ENCODE results near the gene ZKSCAN2. TPM values are rescaled to one million over a fixed set of nuclear protein-coding genes. Genes with fewer than 3 reads are reported as not detected.

The ZKSCAN2 gene
- total RNA-seq, 1 donor from 2014 or later, result 25.5 TPM

DNA sequence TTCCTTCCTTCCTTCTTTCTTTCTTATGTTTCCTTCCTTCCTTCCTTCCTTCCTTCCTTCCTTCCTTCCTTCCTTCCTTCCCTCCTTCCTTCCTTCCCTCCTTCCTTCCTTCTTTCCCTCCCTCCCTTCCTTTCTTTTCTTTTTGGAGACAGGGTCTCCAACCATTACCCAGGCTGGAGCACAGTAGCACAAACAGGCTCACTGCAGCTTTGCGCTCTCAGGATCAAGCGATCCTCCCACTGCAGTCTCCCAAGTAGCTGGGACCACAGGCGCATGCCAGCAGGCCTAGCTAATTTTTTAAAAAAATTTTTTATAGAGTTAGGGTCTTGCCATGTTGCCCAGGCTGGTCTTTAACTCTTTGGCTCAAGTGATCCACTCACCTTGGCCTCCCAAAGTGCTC, 31.8 kb upstream of the ZKSCAN2 start:
- Mint-ChIP-seq H3K36me3 (ENCODE audit: low read depth) (peaks cover 8% of the 10 kb centered on the region), H3K9me3 (no peaks in the 10 kb centered on the region), H3K27me3 (ENCODE audit: low read depth) (no peaks in the 10 kb centered on the region), H3K27ac (ENCODE audit: unreplicated experiment) (no peak overlapping the region), H3K4me3 (no peak overlapping the region), H3K4me1 (no peaks in the 10 kb centered on the region)
- TF ChIP-seq, protein P1, sequence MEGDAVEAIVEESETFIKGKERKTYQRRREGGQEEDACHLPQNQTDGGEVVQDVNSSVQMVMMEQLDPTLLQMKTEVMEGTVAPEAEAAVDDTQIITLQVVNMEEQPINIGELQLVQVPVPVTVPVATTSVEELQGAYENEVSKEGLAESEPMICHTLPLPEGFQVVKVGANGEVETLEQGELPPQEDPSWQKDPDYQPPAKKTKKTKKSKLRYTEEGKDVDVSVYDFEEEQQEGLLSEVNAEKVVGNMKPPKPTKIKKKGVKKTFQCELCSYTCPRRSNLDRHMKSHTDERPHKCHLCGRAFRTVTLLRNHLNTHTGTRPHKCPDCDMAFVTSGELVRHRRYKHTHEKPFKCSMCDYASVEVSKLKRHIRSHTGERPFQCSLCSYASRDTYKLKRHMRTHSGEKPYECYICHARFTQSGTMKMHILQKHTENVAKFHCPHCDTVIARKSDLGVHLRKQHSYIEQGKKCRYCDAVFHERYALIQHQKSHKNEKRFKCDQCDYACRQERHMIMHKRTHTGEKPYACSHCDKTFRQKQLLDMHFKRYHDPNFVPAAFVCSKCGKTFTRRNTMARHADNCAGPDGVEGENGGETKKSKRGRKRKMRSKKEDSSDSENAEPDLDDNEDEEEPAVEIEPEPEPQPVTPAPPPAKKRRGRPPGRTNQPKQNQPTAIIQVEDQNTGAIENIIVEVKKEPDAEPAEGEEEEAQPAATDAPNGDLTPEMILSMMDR (conservative IDR thresholded peaks at IDR 0.05), result no peak
- no peak for DNase-seq (ENCODE audit: low read depth, low spot score)

DNA sequence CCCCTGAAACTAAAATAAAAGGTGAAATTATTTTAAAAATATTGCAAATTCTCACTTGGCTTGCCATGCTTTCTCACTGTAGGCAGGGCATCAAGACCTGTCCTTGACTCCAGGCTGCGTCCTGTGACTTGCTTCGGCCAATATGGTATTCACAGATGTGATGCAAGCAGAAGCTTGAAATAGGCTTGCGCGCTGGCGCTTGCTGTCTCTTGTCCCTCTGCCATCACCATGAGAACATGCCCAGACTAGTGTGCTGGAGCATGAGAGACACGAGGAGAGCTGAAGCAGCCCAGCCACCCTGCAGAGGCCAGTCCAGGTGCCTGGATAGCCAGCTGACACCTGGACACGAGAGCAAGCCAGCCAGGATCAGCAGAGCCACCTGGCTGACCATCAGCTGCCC, 21.8 kb upstream of the ZKSCAN2 start:
- no peak overlapping the region for H3K4me3 Mint-ChIP-seq
- H3K36me3 Mint-ChIP-seq (ENCODE audit: low read depth), result peaks cover 24% of the 10 kb centered on the region
- no peaks in the 10 kb centered on the region for H3K27me3 Mint-ChIP-seq (ENCODE audit: low read depth)
- peaks cover 4% of the 10 kb centered on the region for H3K4me1 Mint-ChIP-seq
- no peak overlapping the region for H3K27ac Mint-ChIP-seq (ENCODE audit: unreplicated experiment)
- TF ChIP-seq, protein P1 (conservative IDR thresholded peaks at IDR 0.05), result no peak
- H3K9me3 Mint-ChIP-seq, result peaks cover 10% of the 10 kb centered on the region
- no peak for DNase-seq (ENCODE audit: low read depth, low spot score)

DNA sequence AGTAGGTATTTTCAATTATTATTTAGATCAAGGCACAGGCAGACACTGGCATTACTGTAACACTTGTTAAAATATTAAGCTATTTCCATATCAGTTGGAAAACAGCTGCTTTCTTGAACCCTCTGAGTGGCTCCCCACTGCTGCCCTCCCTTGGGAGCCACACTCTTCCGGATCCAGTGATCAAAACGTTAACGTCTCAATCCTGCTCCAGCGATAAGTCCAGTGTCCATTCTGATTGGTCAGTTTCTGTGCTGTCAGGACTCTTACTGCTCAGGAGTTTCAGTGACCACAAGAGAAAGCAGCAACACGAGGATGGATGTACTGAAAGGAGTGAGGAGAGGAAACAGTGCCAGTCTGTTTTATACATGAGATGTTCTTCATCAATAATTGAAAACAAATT, 13.8 kb upstream of the ZKSCAN2 start:
- H3K27me3 Mint-ChIP-seq (ENCODE audit: low read depth), result no peaks in the 10 kb centered on the region
- peaks cover under 1% of the 10 kb centered on the region for H3K9me3 Mint-ChIP-seq
- no peaks in the 10 kb centered on the region for H3K4me1 Mint-ChIP-seq
- H3K27ac Mint-ChIP-seq (ENCODE audit: unreplicated experiment), result peak overlapping the region; percentile 75
- DNase-seq (ENCODE audit: low read depth, low spot score), result no peak
- TF ChIP-seq, protein P1 (conservative IDR thresholded peaks at IDR 0.05), result no peak
- no peak overlapping the region for H3K4me3 Mint-ChIP-seq
- H3K36me3 Mint-ChIP-seq (ENCODE audit: low read depth), result peaks cover 11% of the 10 kb centered on the region

DNA sequence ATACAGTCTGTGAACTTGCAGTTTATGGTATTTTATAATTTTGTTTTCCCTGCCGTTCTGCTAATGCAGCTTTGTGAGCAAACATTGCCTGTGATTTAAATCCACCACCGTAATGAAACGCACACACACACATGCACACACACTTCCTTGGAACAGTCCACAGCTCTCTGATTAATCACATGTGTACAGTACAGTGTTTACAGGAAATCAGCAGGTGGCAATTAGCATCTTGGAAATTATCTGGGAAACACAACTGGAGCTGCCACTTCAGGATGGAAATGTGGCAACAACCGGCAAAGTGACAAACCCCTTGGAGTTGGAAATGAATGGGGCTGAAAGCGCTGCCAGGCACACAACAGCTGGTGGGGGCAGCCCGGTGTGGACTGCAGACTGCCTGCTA, 12.9 kb upstream of the ZKSCAN2 start:
- TF ChIP-seq, protein P1 (conservative IDR thresholded peaks at IDR 0.05), result no peak
- Mint-ChIP-seq H3K27ac (ENCODE audit: unreplicated experiment) (no peak overlapping the region), H3K27me3 (ENCODE audit: low read depth) (no peaks in the 10 kb centered on the region), H3K36me3 (ENCODE audit: low read depth) (peaks cover 19% of the 10 kb centered on the region), H3K9me3 (peaks cover 2% of the 10 kb centered on the region), H3K4me3 (no peak overlapping the region), H3K4me1 (no peaks in the 10 kb centered on the region)
- DNase-seq (ENCODE audit: low read depth, low spot score), result no peak

DNA sequence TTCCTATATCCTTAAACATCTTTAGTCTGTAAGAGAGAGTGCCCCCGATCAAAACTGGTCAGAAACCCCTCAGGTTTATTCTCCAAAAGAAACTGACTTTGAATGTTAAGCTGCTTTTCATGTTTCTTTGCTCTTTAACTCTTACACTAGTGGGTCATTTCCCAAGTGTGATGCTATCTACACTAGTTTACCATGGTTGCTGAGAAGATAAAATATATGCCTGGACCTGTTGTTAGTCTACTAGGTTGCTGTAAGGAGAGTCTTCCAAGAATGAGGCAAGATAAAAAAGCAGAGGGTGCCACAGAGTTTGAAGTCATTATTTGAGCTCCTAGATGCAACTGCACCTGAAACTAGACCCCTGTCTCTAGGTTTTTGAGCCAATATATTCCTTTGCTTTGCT, 12.2 kb upstream of the ZKSCAN2 start:
- H3K36me3 Mint-ChIP-seq (ENCODE audit: low read depth), result peaks cover 21% of the 10 kb centered on the region
- no peak overlapping the region for H3K27ac Mint-ChIP-seq (ENCODE audit: unreplicated experiment)
- no peak for DNase-seq (ENCODE audit: low read depth, low spot score)

More for the DNA sequence above, 12.2 kb upstream of the ZKSCAN2 start:
- peaks cover 2% of the 10 kb centered on the region for H3K9me3 Mint-ChIP-seq
- H3K4me3 Mint-ChIP-seq, result no peak overlapping the region
- H3K4me1 Mint-ChIP-seq, result no peaks in the 10 kb centered on the region
- no peaks in the 10 kb centered on the region for H3K27me3 Mint-ChIP-seq (ENCODE audit: low read depth)
- TF ChIP-seq, protein P1 (conservative IDR thresholded peaks at IDR 0.05), result no peak
